Measurements from ENCODE around the gene ATP9A.
A peak's percentile ranks its signal among the peaks of the same experiment; 100 is the strongest.

Gene ATP9A

DNA sequence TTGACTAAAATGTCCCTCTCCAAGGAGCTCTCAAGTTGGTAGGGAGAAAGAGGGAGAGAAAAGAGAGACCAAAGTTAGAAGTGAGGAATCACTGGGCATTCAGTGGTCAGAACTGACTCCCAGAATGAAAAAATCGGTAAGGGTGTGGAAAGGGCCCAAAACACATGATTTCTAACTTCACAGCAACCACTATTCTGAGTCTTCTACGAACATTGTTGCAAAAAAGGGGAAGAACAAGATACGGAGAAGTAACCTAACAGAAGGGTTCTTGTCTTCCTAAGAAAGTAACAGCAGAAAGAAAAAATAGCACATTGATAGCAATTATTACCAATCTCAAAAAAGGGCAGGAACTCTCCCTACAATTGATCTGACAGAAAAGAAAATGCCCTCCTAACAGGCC, 65.6 kb downstream of the ATP9A start:
- FAIRE-seq (no peak), DNase-seq (ENCODE audit: insufficient read length, low spot score) (no peak)
- TF ChIP-seq TAF1 (IDR thresholded peaks at IDR 0.05; ENCODE audit: low read depth, low read length): no peak
- no peak for TF ChIP-seq POLR2AphosphoS5 (IDR thresholded peaks at IDR 0.05; ENCODE audit: low read depth, low read length)
- TF ChIP-seq PAX5 (IDR thresholded peaks at IDR 0.05; ENCODE audit: insufficient read depth, low read length, severe bottlenecking): no peak
- no peak for TF ChIP-seq POLR2A (IDR thresholded peaks at IDR 0.05; ENCODE audit: low read depth, low read length)
- no peak for TF ChIP-seq POU2F2 (IDR thresholded peaks at IDR 0.05; ENCODE audit: low read depth, low read length)
- TF ChIP-seq SPI1 (IDR thresholded peaks at IDR 0.05; ENCODE audit: low read depth, low read length): no peak

DNA sequence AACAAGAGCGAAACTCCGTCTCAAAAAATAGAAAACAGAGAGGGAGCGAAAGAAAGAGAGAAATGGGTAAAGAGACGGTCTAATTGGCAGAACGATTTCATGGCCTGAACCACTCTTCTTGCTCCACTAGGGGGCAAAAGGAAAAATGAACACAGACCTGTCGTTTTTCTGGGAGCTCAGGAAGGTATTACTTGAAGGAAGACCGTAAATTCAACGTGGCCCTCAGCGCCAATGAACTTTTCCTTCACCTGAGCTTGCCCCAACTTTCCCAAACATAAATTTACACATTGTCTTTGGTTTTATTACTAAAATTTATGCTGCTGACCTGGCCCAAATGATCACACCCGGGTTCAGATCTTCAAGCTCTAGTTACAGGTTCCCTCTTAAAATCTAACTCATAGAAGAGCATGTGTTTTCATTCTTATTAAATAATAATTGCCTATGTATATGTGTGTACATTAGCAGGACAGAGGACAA, 67.3 kb downstream of the ATP9A start:
- TF ChIP-seq POU2F2 (IDR thresholded peaks at IDR 0.05; ENCODE audit: low read depth, low read length) (no peak), SPI1 (IDR thresholded peaks at IDR 0.05; ENCODE audit: low read depth, low read length) (no peak), TAF1 (IDR thresholded peaks at IDR 0.05; ENCODE audit: low read depth, low read length) (no peak), POLR2AphosphoS5 (IDR thresholded peaks at IDR 0.05; ENCODE audit: low read depth, low read length) (no peak), POLR2A (IDR thresholded peaks at IDR 0.05; ENCODE audit: low read depth, low read length) (no peak), PAX5 (IDR thresholded peaks at IDR 0.05; ENCODE audit: insufficient read depth, low read length, severe bottlenecking) (no peak)
- DNase-seq (ENCODE audit: insufficient read length, low spot score) (peak; percentile 21), FAIRE-seq (no peak)

DNA sequence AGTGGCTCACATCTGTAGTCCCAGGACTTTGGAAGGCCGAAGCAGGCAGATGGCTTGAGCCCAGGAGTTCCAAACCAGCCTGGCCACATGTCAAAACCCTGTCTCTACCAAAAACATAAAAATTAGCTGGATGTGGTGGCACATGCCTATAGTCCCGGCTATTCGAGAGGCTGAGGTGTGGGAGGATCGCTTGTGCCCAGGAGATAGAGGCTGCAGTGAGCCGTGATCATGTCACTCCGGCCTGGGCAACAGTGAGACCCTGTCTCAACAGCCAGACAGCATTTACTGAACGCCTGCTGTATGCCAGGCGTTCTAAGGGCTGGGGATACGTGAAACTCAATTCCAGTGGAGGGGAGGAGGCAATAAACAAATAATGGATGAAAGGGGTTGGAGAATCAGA, 69.9 kb downstream of the ATP9A start:
- TF ChIP-seq POU2F2 (IDR thresholded peaks at IDR 0.05; ENCODE audit: low read depth, low read length) (no peak), PAX5 (IDR thresholded peaks at IDR 0.05; ENCODE audit: insufficient read depth, low read length, severe bottlenecking) (no peak), SPI1 (IDR thresholded peaks at IDR 0.05; ENCODE audit: low read depth, low read length) (no peak), POLR2A (IDR thresholded peaks at IDR 0.05; ENCODE audit: low read depth, low read length) (no peak), POLR2AphosphoS5 (IDR thresholded peaks at IDR 0.05; ENCODE audit: low read depth, low read length) (no peak), TAF1 (IDR thresholded peaks at IDR 0.05; ENCODE audit: low read depth, low read length) (no peak)
- FAIRE-seq (no peak), DNase-seq (ENCODE audit: insufficient read length, low spot score) (no peak)

DNA sequence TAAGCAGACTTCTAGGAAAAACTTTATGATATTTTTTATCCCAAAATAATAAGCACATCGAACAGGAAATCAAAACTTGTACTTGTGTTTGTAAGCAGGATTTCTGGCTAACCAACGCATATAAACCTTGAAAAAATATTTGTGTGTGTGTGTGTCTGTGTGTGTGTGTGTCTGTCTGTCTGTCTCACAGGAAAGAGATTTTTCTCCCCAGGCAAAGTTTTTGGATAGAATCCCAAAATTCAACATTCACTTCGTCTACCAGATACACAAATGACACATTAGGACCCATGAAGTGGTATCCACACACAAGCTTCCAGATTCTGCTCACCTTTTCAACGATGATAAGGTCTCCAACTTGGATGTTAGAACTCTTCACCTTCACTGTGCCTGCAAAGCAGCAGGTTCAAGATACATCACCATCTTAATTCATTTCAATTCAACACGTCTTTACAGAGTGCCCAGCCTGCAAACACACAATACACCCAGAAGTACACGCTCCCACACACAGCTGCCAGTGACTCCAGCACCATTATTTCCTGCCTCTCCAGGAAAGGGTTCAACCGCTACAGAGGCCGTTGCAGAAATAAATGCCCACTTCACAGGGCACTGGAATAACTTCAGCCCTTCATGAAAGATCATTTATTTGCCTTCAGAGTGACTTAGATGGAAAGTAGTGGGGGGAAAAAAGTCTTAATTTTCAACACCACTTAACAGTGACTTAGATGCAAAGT, 70.9 kb downstream of the ATP9A start:
- FAIRE-seq (no peak), DNase-seq (ENCODE audit: insufficient read length, low spot score) (no peak)
- TF ChIP-seq POLR2A (IDR thresholded peaks at IDR 0.05; ENCODE audit: low read depth, low read length): no peak
- no peak for TF ChIP-seq POU2F2 (IDR thresholded peaks at IDR 0.05; ENCODE audit: low read depth, low read length)
- no peak for TF ChIP-seq SPI1 (IDR thresholded peaks at IDR 0.05; ENCODE audit: low read depth, low read length)
- TF ChIP-seq POLR2AphosphoS5 (IDR thresholded peaks at IDR 0.05; ENCODE audit: low read depth, low read length): no peak
- no peak for TF ChIP-seq TAF1 (IDR thresholded peaks at IDR 0.05; ENCODE audit: low read depth, low read length)
- no peak for TF ChIP-seq PAX5 (IDR thresholded peaks at IDR 0.05; ENCODE audit: insufficient read depth, low read length, severe bottlenecking)

DNA sequence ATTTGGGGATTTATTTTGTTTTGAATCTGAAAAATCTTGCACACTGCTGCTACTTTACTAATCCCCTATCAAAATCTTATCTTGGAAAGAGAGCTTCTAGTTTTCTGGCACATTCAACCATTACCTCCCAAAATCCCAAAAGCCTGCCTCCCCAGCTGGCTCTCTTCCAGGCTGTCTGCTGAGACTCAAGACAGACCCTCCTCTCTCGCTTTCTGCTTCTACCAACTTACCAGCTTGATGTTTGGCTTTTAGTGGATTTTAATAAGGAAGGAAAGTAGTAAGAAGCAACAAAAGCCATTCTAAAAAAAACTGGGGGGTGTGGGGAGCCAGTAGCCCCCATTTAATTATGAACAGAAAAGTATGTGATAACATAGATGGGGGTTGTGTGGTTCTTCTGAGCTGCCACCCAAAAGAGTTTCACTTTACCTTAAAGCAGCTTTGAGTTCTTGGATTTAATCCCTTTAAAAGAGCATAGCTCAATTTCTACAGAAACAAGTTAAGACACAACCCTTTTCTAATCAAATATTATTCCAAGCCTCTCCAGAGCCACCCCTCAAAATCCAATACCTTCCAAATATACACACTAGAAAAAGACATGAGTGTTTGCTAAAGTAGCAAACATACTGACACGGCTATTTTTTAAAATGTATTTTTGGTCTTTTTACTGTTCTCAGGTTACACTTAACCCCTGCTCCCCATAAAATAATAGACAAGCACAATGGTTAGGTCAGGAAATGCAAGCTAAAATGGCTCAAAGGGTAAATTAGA, 71.7 kb downstream of the ATP9A start:
- no peak for FAIRE-seq
- TF ChIP-seq POLR2AphosphoS5 (IDR thresholded peaks at IDR 0.05; ENCODE audit: low read depth, low read length): no peak
- DNase-seq (ENCODE audit: insufficient read length, low spot score): no peak

DNA sequence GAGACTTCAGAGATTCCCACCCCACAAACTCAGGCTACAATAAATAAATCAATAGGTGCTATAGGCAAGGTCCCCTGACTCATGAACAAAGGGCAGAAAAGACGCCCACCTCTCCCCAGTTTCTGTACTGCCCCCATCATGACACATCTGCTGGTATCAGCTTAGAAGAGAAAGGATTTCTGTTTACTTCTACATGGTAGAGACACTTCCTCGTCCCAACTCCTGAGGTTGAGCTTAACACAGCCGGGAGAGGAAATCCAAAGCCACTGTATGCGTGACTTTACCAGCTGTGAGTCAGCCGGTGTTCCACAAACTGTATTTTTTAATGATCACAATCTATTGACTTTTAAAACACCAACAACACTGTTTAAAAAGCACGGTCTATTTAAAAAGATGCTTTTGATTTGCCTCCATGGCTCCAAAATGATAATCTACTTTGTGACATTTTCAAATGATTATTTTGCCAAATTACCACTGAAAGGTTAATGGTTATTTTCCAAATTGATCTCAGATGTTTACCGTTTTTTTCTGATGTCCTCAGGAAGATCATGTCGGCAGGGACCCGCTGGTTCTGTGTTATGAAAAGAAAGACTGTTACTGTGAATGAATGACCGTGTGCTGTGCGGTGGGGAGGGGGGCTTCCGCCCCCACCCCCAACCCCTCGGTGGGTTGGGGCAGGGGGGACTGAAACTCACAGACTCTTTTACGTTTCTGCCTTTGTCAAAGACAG, 72.5 kb downstream of the ATP9A start:
- FAIRE-seq (no peak), DNase-seq (ENCODE audit: insufficient read length, low spot score) (no peak)
- no peak for TF ChIP-seq TAF1 (IDR thresholded peaks at IDR 0.05; ENCODE audit: low read depth, low read length)
- no peak for TF ChIP-seq POU2F2 (IDR thresholded peaks at IDR 0.05; ENCODE audit: low read depth, low read length)
- TF ChIP-seq SPI1 (IDR thresholded peaks at IDR 0.05; ENCODE audit: low read depth, low read length): no peak
- TF ChIP-seq PAX5 (IDR thresholded peaks at IDR 0.05; ENCODE audit: insufficient read depth, low read length, severe bottlenecking): no peak
- TF ChIP-seq POLR2AphosphoS5 (IDR thresholded peaks at IDR 0.05; ENCODE audit: low read depth, low read length): no peak
- no peak for TF ChIP-seq POLR2A (IDR thresholded peaks at IDR 0.05; ENCODE audit: low read depth, low read length)

DNA sequence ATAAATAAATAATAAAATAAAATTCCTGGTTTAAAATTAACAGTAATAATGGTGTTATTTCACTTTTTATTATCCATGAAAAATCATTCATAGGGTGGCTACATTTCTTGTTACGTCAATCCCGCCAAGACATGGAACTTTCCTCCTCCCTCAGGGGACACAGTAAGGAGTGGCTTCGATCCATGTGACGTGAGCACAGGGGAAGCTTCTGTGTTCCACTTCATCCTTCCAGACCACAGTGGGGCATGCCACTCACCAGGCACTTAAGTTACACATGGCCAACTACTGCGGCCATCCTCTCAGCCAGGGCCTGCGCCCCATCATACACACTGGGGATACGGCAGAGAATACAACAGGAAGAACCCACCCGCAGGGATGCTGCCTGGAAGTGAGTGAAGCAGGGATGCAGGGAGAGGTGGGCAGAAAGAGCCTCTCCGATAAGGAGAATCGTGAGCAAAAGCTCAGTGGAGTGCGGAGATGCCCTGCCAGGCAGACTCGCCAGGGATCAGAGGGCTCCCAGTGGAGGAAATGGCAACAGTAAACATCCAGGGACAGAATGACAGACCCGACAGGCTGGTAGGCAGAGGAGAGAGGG, 75.3 kb downstream of the ATP9A start:
- FAIRE-seq: no peak
- DNase-seq (ENCODE audit: insufficient read length, low spot score): no peak
- TF ChIP-seq POU2F2 (IDR thresholded peaks at IDR 0.05; ENCODE audit: low read depth, low read length) (no peak), SPI1 (IDR thresholded peaks at IDR 0.05; ENCODE audit: low read depth, low read length) (no peak), POLR2A (IDR thresholded peaks at IDR 0.05; ENCODE audit: low read depth, low read length) (no peak), POLR2AphosphoS5 (IDR thresholded peaks at IDR 0.05; ENCODE audit: low read depth, low read length) (no peak), TAF1 (IDR thresholded peaks at IDR 0.05; ENCODE audit: low read depth, low read length) (no peak), PAX5 (IDR thresholded peaks at IDR 0.05; ENCODE audit: insufficient read depth, low read length, severe bottlenecking) (no peak)

DNA sequence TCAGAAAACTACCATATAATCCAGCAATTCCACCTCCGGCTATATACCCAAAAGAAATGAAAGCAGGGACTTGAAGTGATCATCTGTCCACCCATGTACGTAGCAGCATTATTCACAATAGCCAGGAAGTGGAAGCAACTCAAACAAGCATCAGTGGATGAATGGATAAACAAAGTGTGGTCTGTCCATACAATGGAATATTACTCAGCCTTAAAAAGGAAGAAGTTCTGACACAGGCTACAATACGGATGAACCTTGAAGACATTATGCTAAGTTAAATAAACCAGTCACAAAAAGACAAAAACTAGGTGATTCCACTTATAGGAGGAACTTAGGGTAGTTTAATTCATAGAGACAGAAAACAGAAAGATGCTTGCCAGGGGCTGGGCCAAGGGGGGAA, 76.5 kb downstream of the ATP9A start:
- TF ChIP-seq SPI1 (IDR thresholded peaks at IDR 0.05; ENCODE audit: low read depth, low read length) (no peak), PAX5 (IDR thresholded peaks at IDR 0.05; ENCODE audit: insufficient read depth, low read length, severe bottlenecking) (no peak), POU2F2 (IDR thresholded peaks at IDR 0.05; ENCODE audit: low read depth, low read length) (no peak), POLR2A (IDR thresholded peaks at IDR 0.05; ENCODE audit: low read depth, low read length) (no peak), POLR2AphosphoS5 (IDR thresholded peaks at IDR 0.05; ENCODE audit: low read depth, low read length) (no peak), TAF1 (IDR thresholded peaks at IDR 0.05; ENCODE audit: low read depth, low read length) (no peak)
- DNase-seq (ENCODE audit: insufficient read length, low spot score) (no peak), FAIRE-seq (no peak)
